Ovary (tissue), 3 donors: ENCODE results near the gene SCN2B.

ENCODE experiments used
- POLR2A ChIP-seq: fragments of 450-650 bp; IDR thresholded peaks from one replicate; pipeline ENCODE4 v1.6.1; 2017; ENCODE audit warnings: antibody characterized with exemption, mild to moderate bottlenecking, moderate library complexity
- TF ChIP-seq, protein P1 (sequence below), 3 donors: fragments of 450-650 bp in 2 of 3; fragments of 200-600 bp in 1 of 3; IDR thresholded peaks; one replicate each; pipeline versions ENCODE4 v1.5.1 to v1.8.0; 2016 to 2022; ENCODE audit warnings: antibody characterized with exemption in 3 of 3, mild to moderate bottlenecking in 1 of 3
- donor health status: DM: no; HTN: no; CAD: no.

- TF ChIP-seq, protein P1, sequence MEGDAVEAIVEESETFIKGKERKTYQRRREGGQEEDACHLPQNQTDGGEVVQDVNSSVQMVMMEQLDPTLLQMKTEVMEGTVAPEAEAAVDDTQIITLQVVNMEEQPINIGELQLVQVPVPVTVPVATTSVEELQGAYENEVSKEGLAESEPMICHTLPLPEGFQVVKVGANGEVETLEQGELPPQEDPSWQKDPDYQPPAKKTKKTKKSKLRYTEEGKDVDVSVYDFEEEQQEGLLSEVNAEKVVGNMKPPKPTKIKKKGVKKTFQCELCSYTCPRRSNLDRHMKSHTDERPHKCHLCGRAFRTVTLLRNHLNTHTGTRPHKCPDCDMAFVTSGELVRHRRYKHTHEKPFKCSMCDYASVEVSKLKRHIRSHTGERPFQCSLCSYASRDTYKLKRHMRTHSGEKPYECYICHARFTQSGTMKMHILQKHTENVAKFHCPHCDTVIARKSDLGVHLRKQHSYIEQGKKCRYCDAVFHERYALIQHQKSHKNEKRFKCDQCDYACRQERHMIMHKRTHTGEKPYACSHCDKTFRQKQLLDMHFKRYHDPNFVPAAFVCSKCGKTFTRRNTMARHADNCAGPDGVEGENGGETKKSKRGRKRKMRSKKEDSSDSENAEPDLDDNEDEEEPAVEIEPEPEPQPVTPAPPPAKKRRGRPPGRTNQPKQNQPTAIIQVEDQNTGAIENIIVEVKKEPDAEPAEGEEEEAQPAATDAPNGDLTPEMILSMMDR (IDR thresholded peaks at IDR 0.05) = no peak
- no peak for TF ChIP-seq POLR2A
Measured at GRCh38 chr11:118219244-118219643, 42.8 kb upstream of the SCN2B start.
